CD4-positive, alpha-beta T cell treated with Interferon alpha-2 for 1 hour (primary cell): ENCODE data around the gene GRM7.

Experiments used
- DNase-seq, 2 donors: peaks; one replicate each; pipeline ENCODE4 v3.0.0-alpha.2; 2020 to 2022

GRM7 gene

GRCh38 chr3:7607676-7608075 is 746.8 kb downstream of the GRM7 start:
- DNase-seq = no peak

GRCh38 chr3:7610634-7611033 is 749.7 kb downstream of the GRM7 start:
- DNase-seq = no peak

- DNase-seq = no peak
Observed at GRCh38 chr3:7615043-7615442, 754.1 kb downstream of the GRM7 start.

GRCh38 chr3:7618606-7619005 is 757.7 kb downstream of the GRM7 start:
- no peak for DNase-seq

- DNase-seq = no peak
Observed at GRCh38 chr3:7620401-7620800, 759.5 kb downstream of the GRM7 start.

GRCh38 chr3:7621046-7621630 is 760.2 kb downstream of the GRM7 start:
- no peak for DNase-seq

- DNase-seq = no peak
Observed at GRCh38 chr3:7621651-7622050, 760.7 kb downstream of the GRM7 start.

GRCh38 chr3:7625021-7625420 is 764.1 kb downstream of the GRM7 start:
- no peak for DNase-seq

- no peak for DNase-seq
Observed at GRCh38 chr3:7630351-7630911, 769.5 kb downstream of the GRM7 start.

- no peak for DNase-seq
Observed at GRCh38 chr3:7630925-7631324, 770.0 kb downstream of the GRM7 start.

GRCh38 chr3:7632305-7632704 is 771.4 kb downstream of the GRM7 start:
- no peak for DNase-seq

- DNase-seq = no peak
Observed at GRCh38 chr3:7637694-7638093, 776.8 kb downstream of the GRM7 start.

GRCh38 chr3:7638103-7638502 is 777.2 kb downstream of the GRM7 start:
- DNase-seq = no peak

GRCh38 chr3:7640787-7641186 is 779.9 kb downstream of the GRM7 start:
- DNase-seq = no peak

- no peak for DNase-seq
Observed at GRCh38 chr3:7646851-7647250, 785.9 kb downstream of the GRM7 start.

- DNase-seq = no peak
Observed at GRCh38 chr3:7650466-7650865, 789.6 kb downstream of the GRM7 start.

- no peak for DNase-seq
Observed at GRCh38 chr3:7651274-7651673, 790.4 kb downstream of the GRM7 start.

GRCh38 chr3:7657214-7658112 is 796.5 kb downstream of the GRM7 start:
- DNase-seq = no peak

- no peak for DNase-seq
Observed at GRCh38 chr3:7658294-7658693, 797.4 kb downstream of the GRM7 start.

GRCh38 chr3:7659079-7659478 is 798.2 kb downstream of the GRM7 start:
- DNase-seq = no peak

- DNase-seq = no peak
Observed at GRCh38 chr3:7663771-7664170, 802.9 kb downstream of the GRM7 start.

GRCh38 chr3:7667774-7668173 is 806.9 kb downstream of the GRM7 start:
- DNase-seq = no peak

GRCh38 chr3:7669641-7670040 is 808.7 kb downstream of the GRM7 start:
- DNase-seq = no peak

GRCh38 chr3:7678521-7678920 is 817.6 kb downstream of the GRM7 start:
- no peak for DNase-seq
